Head of caudate nucleus (tissue), 42 donors: Measurements from ENCODE around the gene MYOG.

ENCODE experiments used
- DNase-seq, 42 donors: peaks; one replicate each; pipeline versions ENCODE4 v3.0.0 to v3.0.0-alpha.2; 2020 to 2021; ENCODE audit warnings: mixed read lengths in 7 of 42
- intact Hi-C: fragments of 100-400 bp; cut with DNase I; formaldehyde crosslinking; loops from one replicate; pipeline ENCODE4 v1.15.0; 2022

Gene MYOG

GRCh38 chr1:203121186-203122015 lies 35.6 kb upstream of the MYOG start:
- intact Hi-C loops: no loop called here
- peak in 2 of 42 donors; percentile 17 to 40 for DNase-seq

DNA sequence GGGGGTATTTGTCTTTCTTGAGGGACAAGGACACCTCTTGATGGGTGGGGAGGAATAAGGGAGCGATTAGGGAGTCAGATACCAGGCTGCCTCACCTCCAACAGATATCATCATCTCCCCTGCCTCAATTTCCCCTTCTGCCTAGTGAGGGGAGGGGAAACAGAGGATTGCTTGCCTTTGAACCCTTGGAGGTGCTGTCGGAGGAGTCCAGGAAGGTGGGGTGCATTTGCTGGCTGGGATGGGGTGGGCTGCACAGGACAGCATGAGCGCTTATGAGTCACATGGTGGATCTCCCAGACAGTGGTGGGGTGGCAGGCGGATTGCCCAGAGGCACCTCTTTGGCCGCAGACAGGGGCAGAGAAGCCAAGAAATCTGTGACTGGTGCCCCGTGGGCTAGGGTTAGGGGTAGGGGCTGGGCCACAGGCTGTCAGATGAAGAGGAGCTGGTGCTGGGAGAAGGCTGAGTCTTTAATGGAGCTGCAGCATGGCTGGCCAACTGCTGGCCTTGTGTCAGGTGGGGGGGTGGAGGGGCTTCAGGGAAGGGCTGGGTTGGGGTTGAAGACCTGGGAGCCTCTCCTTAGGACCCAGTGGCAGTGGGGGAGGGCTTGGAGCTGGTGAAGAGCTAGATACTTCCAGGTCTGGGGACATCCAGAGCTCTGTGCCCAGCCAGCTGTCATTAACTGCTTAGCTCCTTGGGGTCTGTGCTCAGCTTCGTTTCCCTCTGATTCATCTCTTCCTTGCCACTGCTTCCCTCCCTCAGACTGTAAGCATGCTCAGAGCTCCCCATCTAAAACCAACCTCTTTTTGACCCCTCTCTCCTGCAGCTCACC lies 34.7 kb upstream of the MYOG start:
- DNase-seq: peak in 2 of 42 donors; percentile 8 to 43
- intact Hi-C loops: no loop called here

- DNase-seq: peak in 41 of 42 donors; percentile 52 to 93 (median 80)
- intact Hi-C loops: loop anchor here (2.0 kb wide), 2 partner anchors 53 to 99 kb away; no protein-coding TSS in a partner anchor
These were observed 32.1 kb upstream of the MYOG start for GRCh38 chr1:203117611-203118575.

- DNase-seq: peak in 1 of 42 donors; percentile 25
- intact Hi-C loops: loop anchor here (2.0 kb wide), 1 partner anchor 101 kb away; no protein-coding TSS in a partner anchor
These were observed 30.4 kb upstream of the MYOG start for GRCh38 chr1:203116091-203116820.

GRCh38 chr1:203114202-203114601 lies 28.4 kb upstream of the MYOG start:
- intact Hi-C loops: no loop called here
- no peak for DNase-seq

GRCh38 chr1:203113308-203113707 lies 27.5 kb upstream of the MYOG start:
- intact Hi-C loops: no loop called here
- no peak for DNase-seq

DNA sequence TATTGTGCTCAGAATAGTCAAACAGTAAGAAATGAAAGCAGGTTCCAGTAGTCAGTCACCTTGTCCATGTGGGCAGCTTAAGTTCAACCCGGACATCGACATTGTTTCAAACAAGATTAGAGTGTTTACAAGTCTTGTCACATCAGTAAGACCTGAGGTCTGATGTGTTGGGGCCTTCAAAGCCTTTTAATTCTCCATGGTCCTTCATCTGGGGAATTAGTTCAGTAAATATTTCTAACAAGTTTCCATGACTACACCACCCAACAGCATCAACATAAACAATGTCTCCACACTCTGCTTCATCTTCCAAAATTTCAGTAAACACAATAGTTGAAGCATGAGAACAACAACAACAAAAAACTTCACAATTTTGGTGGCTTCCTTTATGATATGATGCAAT lies 26.7 kb upstream of the MYOG start:
- intact Hi-C loops: no loop called here
- DNase-seq: no peak

- DNase-seq: no peak
- intact Hi-C loops: no loop called here
These were observed 19.1 kb upstream of the MYOG start for GRCh38 chr1:203104789-203105390.

- intact Hi-C loops: no loop called here
- peak in 2 of 42 donors; percentile 6 to 13 for DNase-seq
These were observed 18.1 kb upstream of the MYOG start for GRCh38 chr1:203103829-203104495.

DNA sequence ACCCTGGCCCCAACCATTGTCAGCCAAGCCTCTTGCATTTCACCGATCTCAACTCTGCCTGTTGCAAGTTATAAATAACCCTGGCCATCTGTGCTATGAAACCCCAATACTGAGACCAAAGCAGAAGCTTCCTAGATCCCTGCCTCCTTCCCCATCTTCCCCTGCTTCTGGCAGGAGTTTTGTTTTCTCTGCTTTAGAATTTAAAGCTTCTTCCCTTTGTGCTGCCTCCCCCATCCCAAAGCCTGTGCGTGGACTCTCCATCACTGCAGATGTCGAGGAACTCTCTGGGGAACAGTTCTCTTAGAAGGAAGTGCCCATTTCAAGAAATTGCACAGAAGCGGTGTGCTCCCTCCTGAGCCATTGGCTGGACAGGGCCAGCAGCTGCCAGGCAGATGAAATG lies 17.4 kb upstream of the MYOG start:
- peak in 2 of 42 donors; percentile 2 to 10 for DNase-seq

GRCh38 chr1:203101813-203102634 lies 16.2 kb upstream of the MYOG start:
- intact Hi-C loops: no loop called here
- peak in 2 of 42 donors; percentile 9 to 12 for DNase-seq

More for the DNA sequence above, 17.4 kb upstream of the MYOG start:
- intact Hi-C loops: no loop called here

GRCh38 chr1:203100516-203100869 lies 14.7 kb upstream of the MYOG start:
- DNase-seq: no peak
- intact Hi-C loops: no loop called here

DNA sequence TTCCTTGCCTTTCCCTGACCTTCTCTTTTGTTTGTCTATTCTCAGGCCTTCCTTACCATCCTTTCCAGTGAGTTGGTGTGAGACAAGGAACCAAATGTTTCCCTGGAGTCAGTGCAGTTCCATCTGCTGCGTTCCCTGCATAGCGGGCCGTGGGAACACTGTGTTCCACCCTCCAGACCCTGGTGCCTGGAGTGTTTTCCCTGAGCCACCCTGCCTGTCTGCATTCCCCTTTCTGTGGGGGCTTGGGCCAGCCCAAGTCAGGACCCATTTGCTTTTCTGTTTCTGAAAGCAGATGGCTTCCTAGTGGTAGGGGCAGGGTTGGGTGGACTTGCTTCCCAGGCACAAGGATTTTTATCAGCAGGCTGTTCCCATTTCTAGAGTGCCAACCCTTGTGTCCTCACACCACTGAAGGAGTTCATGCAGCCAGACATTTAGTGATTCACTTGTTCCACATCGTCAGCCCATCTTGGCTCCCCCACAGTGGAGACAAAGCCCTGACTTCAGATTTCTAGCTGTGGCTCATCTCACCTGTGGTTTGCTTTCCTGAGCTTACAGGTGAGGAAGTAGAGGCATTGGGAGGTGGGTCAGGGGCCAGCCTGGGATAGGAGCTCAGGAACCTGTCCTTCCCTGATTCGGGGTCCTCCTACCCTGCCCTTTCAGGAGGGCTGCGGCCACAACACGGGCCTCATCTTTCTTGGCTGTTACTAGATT lies 14.1 kb upstream of the MYOG start:
- peak in 2 of 42 donors; percentile 5 to 25 for DNase-seq
- intact Hi-C loops: no loop called here

GRCh38 chr1:203098914-203099520 lies 13.2 kb upstream of the MYOG start:
- DNase-seq: peak in 2 of 42 donors; percentile 0 to 7
- intact Hi-C loops: no loop called here

DNA sequence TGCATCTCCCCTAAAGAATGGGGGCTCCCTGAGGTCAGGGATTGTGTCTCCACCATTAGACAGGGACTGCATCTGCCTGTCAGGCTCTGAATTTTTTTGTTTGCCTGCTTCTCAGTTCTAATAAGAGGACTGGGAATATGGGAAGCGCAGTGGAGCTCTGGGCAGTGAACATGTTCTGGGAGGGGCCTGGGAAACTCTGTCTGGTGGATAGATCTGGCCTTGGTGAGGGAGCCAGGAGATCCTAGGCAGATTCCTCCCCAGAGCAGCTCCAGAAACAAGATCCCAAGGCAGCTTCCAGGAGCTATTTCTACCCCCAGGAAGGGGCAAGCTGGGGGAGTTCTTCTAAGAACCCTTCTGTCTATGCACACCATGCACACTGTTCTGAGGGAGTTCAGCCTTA lies 12.6 kb upstream of the MYOG start:
- intact Hi-C loops: no loop called here
- peak in 1 of 42 donors; percentile 7 for DNase-seq
